Keratinocyte (primary cell): Measurements from ENCODE around the gene CHL1. TPM values are rescaled to one million over a fixed set of nuclear protein-coding genes. Genes with fewer than 3 reads are reported as not detected.

Experiments used
- DNase-seq: peaks from one replicate; pipeline ENCODE4 v3.0.0-alpha.2; 2011; ENCODE audit warnings: low read depth, missing footprints, low spot score
- FAIRE-seq: peaks from 2 replicates; lab custom pipeline; 2011; peaks lifted over from hg19 to GRCh38; lab: Jason Lieb, UNC
- H2AFZ ChIP-seq: 2 replicates; pipeline ENCODE4 v1.6.0; 2012; ENCODE audit warnings: low read length, control low read depth, inconsistent platforms; ENCODE audit not compliant: control insufficient read depth
- H3K27ac ChIP-seq: 2 replicates; pipeline ENCODE4 v1.5.1; 2011; ENCODE audit warnings: low read length; ENCODE audit not compliant: control insufficient read depth, insufficient read depth
- H3K27me3 ChIP-seq: 3 replicates; pipeline ENCODE4 v1.6.0; 2011; ENCODE audit warnings: low read length; ENCODE audit not compliant: control insufficient read depth, insufficient read depth; ENCODE audit errors: extremely low read depth
- H3K36me3 ChIP-seq, 2 experiments: 2 replicates in 1 of 2; 3 replicates in 1 of 2; pipeline ENCODE4 v1.5.1; 2011; ENCODE audit warnings: low read length in 2 of 2, mild to moderate bottlenecking in 1 of 2; ENCODE audit not compliant: control insufficient read depth in 2 of 2, insufficient read depth in 2 of 2; ENCODE audit errors: extremely low read depth in 1 of 2
- H3K4me1 ChIP-seq: 3 replicates; pipeline ENCODE4 v1.5.1; 2011; ENCODE audit warnings: low read length; ENCODE audit not compliant: control insufficient read depth, insufficient read depth; ENCODE audit errors: extremely low read depth
- H3K4me2 ChIP-seq: 3 replicates; pipeline ENCODE4 v1.6.0; 2011; ENCODE audit warnings: low read depth, low read length; ENCODE audit not compliant: control insufficient read depth, insufficient read depth; ENCODE audit errors: extremely low read depth
- H3K4me3 ChIP-seq, 3 experiments: fragments of 200-600 bp in 1 of 3; sonication (generic) in 1 of 3; 2 replicates in 2 of 3; 3 replicates in 1 of 3; pipeline ENCODE4 v1.5.1; 2011 to 2016; ENCODE audit warnings: low read length in 3 of 3, mild to moderate bottlenecking in 3 of 3, control low read depth in 2 of 3, inconsistent platforms in 1 of 3, low read depth in 1 of 3, mixed read lengths in 1 of 3, mixed run types in 1 of 3, moderate library complexity in 1 of 3; ENCODE audit not compliant: control insufficient read depth in 2 of 3, insufficient read depth in 2 of 3; ENCODE audit errors: extremely low read depth in 1 of 3
- H3K79me2 ChIP-seq: 2 replicates; pipeline ENCODE4 v1.6.0; 2012; ENCODE audit warnings: low read length; ENCODE audit not compliant: control insufficient read depth, insufficient read depth
- H3K9ac ChIP-seq: 3 replicates; pipeline ENCODE4 v1.6.0; 2011; ENCODE audit warnings: low read length; ENCODE audit not compliant: control insufficient read depth, insufficient read depth; ENCODE audit errors: extremely low read depth
- H3K9me1 ChIP-seq: 3 replicates; pipeline ENCODE4 v1.6.0; 2011; ENCODE audit warnings: low read length; ENCODE audit not compliant: control insufficient read depth, insufficient read depth; ENCODE audit errors: extremely low read depth
- H3K9me3 ChIP-seq: 2 replicates; pipeline ENCODE4 v1.5.1; 2012; ENCODE audit warnings: low read depth, low read length; ENCODE audit not compliant: control insufficient read depth
- H4K20me1 ChIP-seq: 3 replicates; pipeline ENCODE4 v1.6.0; 2011; ENCODE audit warnings: low read length; ENCODE audit not compliant: control insufficient read depth, insufficient read depth; ENCODE audit errors: extremely low read depth
- CTCF ChIP-seq, 3 experiments: IDR thresholded peaks in 1 of 3; conservative IDR thresholded peaks in 1 of 3; optimal IDR thresholded peaks in 1 of 3; 2 replicates in 2 of 3; 3 replicates in 1 of 3; pipeline versions ENCODE3 to v1.5.1; 2011; ENCODE audit warnings: low read length in 3 of 3, mild to moderate bottlenecking in 3 of 3, moderate library complexity in 2 of 3, control low read depth in 1 of 3, inconsistent platforms in 1 of 3; ENCODE audit not compliant: insufficient read depth in 2 of 3; ENCODE audit errors: extremely low read depth in 1 of 3
- EZH2 ChIP-seq: IDR thresholded peaks from one replicate; pipeline ENCODE4 v1.6.1; 2012; ENCODE audit warnings: inconsistent platforms, mild to moderate bottlenecking, low read length, moderate library complexity
- dilution Hi-C: fragments of 300-500 bp; cut with MboI; formaldehyde crosslinking; loops from one replicate; pipeline ENCODE4 v1.7.0; 2020; ENCODE audit warnings: low sequenced_read_pairs; ENCODE audit not compliant: extremely low pct_ligation_motif_present
- polyA plus RNA-seq, 5 experiments: library from polyadenylated mRNA; depleted of rRNA in 3 of 5; stranded (reverse) in 3 of 5; stranded (forward) in 1 of 5; unstranded in 1 of 5; fragments of >200 nt; gene quantifications; 1 replicate in 1 of 5; 2 replicates in 3 of 5; 3 replicates in 1 of 5; pipeline versions ENCODE4 v1.2.1 to v1.2.3, GENCODE V29; 2011 to 2012; ENCODE audit warnings: missing spikeins in 2 of 5, low read depth in 1 of 5, low replicate concordance in 1 of 5

The CHL1 gene
- polyA plus RNA-seq, 1 donor (not counting 4 experiments of a cell fraction or from before 2014, with no cell fraction given), result 0.04 TPM

DNA sequence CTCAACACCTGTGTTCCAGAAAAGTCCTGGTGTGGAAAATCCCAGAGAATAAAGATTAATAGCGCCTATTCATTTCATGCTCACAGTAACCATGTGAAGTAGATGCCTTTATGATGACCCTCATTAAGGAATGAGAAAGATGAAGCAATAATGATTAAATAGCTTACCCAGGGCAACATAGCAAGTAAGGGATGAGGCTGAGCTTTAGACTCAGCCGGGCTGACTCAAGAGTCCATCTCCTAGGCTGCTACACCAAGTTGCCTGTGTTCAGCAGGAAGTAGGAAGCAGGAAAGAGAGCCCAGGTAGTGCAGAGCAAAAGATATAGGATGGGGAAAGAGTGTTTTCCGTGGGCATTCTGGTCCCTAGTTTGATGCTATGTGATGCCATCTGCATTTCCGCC, 256.5 kb downstream of the CHL1 start:
- dilution Hi-C loops, result no loop called here
- Histone ChIP-seq H2AFZ (no peak overlapping the region), H3K9me1 (no peaks in the 10 kb centered on the region), H3K36me3 (no peaks in the 10 kb centered on the region), H3K9ac (no peak overlapping the region), H3K27me3 (no peaks in the 10 kb centered on the region), H3K4me3 (no peak overlapping the region), H3K4me2 (no peak overlapping the region), H3K4me1 (no peaks in the 10 kb centered on the region), H3K79me2 (no peaks in the 10 kb centered on the region), H3K27ac (no peak overlapping the region), H3K9me3 (no peaks in the 10 kb centered on the region), H4K20me1 (no peaks in the 10 kb centered on the region)
- FAIRE-seq, result no peak
- no peak for TF ChIP-seq EZH2
- no peak for TF ChIP-seq CTCF (optimal IDR thresholded peaks at IDR 0.05 in 1 of 3, IDR thresholded peaks at IDR 0.05 in 1 of 3, conservative IDR thresholded peaks at IDR 0.05 in 1 of 3; ENCODE audit: extremely low read depth in 1 of 3, insufficient read depth in 2 of 3, low read length in 3 of 3)
- DNase-seq, result no peak

- H3K27me3 ChIP-seq, result no peaks in the 10 kb centered on the region
- H3K4me3 ChIP-seq, result no peak overlapping the region
- H3K79me2 ChIP-seq, result no peaks in the 10 kb centered on the region
- H4K20me1 ChIP-seq, result no peaks in the 10 kb centered on the region
- H3K36me3 ChIP-seq, result no peaks in the 10 kb centered on the region
- H3K4me2 ChIP-seq, result no peak overlapping the region
- H3K9me1 ChIP-seq, result no peaks in the 10 kb centered on the region
- no peaks in the 10 kb centered on the region for H3K9me3 ChIP-seq
- no peak overlapping the region for H3K27ac ChIP-seq
- no peaks in the 10 kb centered on the region for H3K4me1 ChIP-seq
- no peak overlapping the region for H2AFZ ChIP-seq
- no peak for FAIRE-seq
- no peak overlapping the region for H3K9ac ChIP-seq
- TF ChIP-seq EZH2 (no peak), CTCF (optimal IDR thresholded peaks at IDR 0.05 in 1 of 3, IDR thresholded peaks at IDR 0.05 in 1 of 3, conservative IDR thresholded peaks at IDR 0.05 in 1 of 3; ENCODE audit: extremely low read depth in 1 of 3, insufficient read depth in 2 of 3, low read length in 3 of 3) (no peak)
- dilution Hi-C loops, result no loop called here
- no peak for DNase-seq
Observed at GRCh38 chr3:454986-455385, 258.4 kb downstream of the CHL1 start.
